ENCODE data around the gene OR2A42. TPM values are rescaled to one million over a fixed set of nuclear protein-coding genes. Genes with fewer than 3 reads are reported as not detected.
"Not testable (repeated sequence)": the region's sequence is repeated elsewhere in the genome, so short reads cannot be mapped to it uniquely, and the experiment has no call there.

OR2A42 gene
- total and polyA plus RNA-seq, 2 donors (not counting 3 experiments of a cell fraction or from before 2014, with no cell fraction given) = not detected

GRCh38 chr7:144281981-144282380 is 42.6 kb upstream of the OR2A42 start:
- H3K4me3 ChIP-seq (replicated peaks in 1 of 3; ENCODE audit: insufficient read depth in 1 of 3, low read depth in 1 of 3, low read length in 3 of 3); H3K9me1 ChIP-seq (replicated peaks; ENCODE audit: control insufficient read depth, extremely low read depth, insufficient read depth, low read length); H3K4me2 ChIP-seq (ENCODE audit: insufficient read depth, low read length); H3K36me3 ChIP-seq (ENCODE audit: control insufficient read depth in 2 of 2, extremely low read depth in 1 of 2, insufficient read depth in 2 of 2, low read length in 2 of 2); POLR2A ChIA-PET; H3K79me2 ChIP-seq (ENCODE audit: control insufficient read depth, insufficient read depth, low read length); dilution Hi-C loops (cut with MboI; ENCODE audit: extremely low pct_ligation_motif_present, low sequenced_read_pairs); CTCF ChIA-PET; DNase-seq (ENCODE audit: low read depth, low spot score); H3K9me3 ChIP-seq (replicated peaks; ENCODE audit: control insufficient read depth, insufficient read depth, low read length); H3K27me3 ChIP-seq (ENCODE audit: control insufficient read depth in 2 of 2, insufficient read depth in 2 of 2, low read length in 2 of 2); BruUV-seq (replicated peaks); H3K4me1 ChIP-seq (ENCODE audit: control insufficient read depth, extremely low read depth, insufficient read depth, low read length); H3K9ac ChIP-seq (replicated peaks; ENCODE audit: extremely low read depth, insufficient read depth, low read length); H4K20me1 ChIP-seq (replicated peaks; ENCODE audit: control insufficient read depth, extremely low read depth, insufficient read depth, low read length); H3K27ac ChIP-seq (ENCODE audit: insufficient read depth, low read depth, low read length); intact Hi-C loops (cut with micrococcal nuclease); FAIRE-seq; H2AFZ ChIP-seq (ENCODE audit: low read depth, low read length): not testable (repeated sequence)

GRCh38 chr7:144280010-144280409 is 40.6 kb upstream of the OR2A42 start:
- H3K79me2 ChIP-seq (ENCODE audit: control insufficient read depth, insufficient read depth, low read length); CTCF ChIA-PET; H3K4me3 ChIP-seq (replicated peaks in 1 of 3; ENCODE audit: insufficient read depth in 1 of 3, low read depth in 1 of 3, low read length in 3 of 3); H3K36me3 ChIP-seq (ENCODE audit: control insufficient read depth in 2 of 2, extremely low read depth in 1 of 2, insufficient read depth in 2 of 2, low read length in 2 of 2); BruUV-seq (replicated peaks); H3K9me1 ChIP-seq (replicated peaks; ENCODE audit: control insufficient read depth, extremely low read depth, insufficient read depth, low read length); H3K4me1 ChIP-seq (ENCODE audit: control insufficient read depth, extremely low read depth, insufficient read depth, low read length); H3K9me3 ChIP-seq (replicated peaks; ENCODE audit: control insufficient read depth, insufficient read depth, low read length); H3K27me3 ChIP-seq (ENCODE audit: control insufficient read depth in 2 of 2, insufficient read depth in 2 of 2, low read length in 2 of 2); H3K27ac ChIP-seq (ENCODE audit: insufficient read depth, low read depth, low read length); dilution Hi-C loops (cut with MboI; ENCODE audit: extremely low pct_ligation_motif_present, low sequenced_read_pairs); H2AFZ ChIP-seq (ENCODE audit: low read depth, low read length); H3K4me2 ChIP-seq (ENCODE audit: insufficient read depth, low read length); H3K9ac ChIP-seq (replicated peaks; ENCODE audit: extremely low read depth, insufficient read depth, low read length); DNase-seq (ENCODE audit: low read depth, low spot score); intact Hi-C loops (cut with micrococcal nuclease); POLR2A ChIA-PET; H4K20me1 ChIP-seq (replicated peaks; ENCODE audit: control insufficient read depth, extremely low read depth, insufficient read depth, low read length): not testable (repeated sequence)
- FAIRE-seq = peak; percentile 54

GRCh38 chr7:144275281-144275680 is 35.9 kb upstream of the OR2A42 start:
- H2AFZ ChIP-seq (ENCODE audit: low read depth, low read length); BruUV-seq (replicated peaks); CTCF ChIA-PET; dilution Hi-C loops (cut with MboI; ENCODE audit: extremely low pct_ligation_motif_present, low sequenced_read_pairs); H3K9me3 ChIP-seq (replicated peaks; ENCODE audit: control insufficient read depth, insufficient read depth, low read length); H4K20me1 ChIP-seq (replicated peaks; ENCODE audit: control insufficient read depth, extremely low read depth, insufficient read depth, low read length); POLR2A ChIA-PET; H3K27ac ChIP-seq (ENCODE audit: insufficient read depth, low read depth, low read length); H3K36me3 ChIP-seq (ENCODE audit: control insufficient read depth in 2 of 2, extremely low read depth in 1 of 2, insufficient read depth in 2 of 2, low read length in 2 of 2); FAIRE-seq; intact Hi-C loops (cut with micrococcal nuclease); H3K4me1 ChIP-seq (ENCODE audit: control insufficient read depth, extremely low read depth, insufficient read depth, low read length); H3K9ac ChIP-seq (replicated peaks; ENCODE audit: extremely low read depth, insufficient read depth, low read length); H3K4me3 ChIP-seq (replicated peaks in 1 of 3; ENCODE audit: insufficient read depth in 1 of 3, low read depth in 1 of 3, low read length in 3 of 3); H3K9me1 ChIP-seq (replicated peaks; ENCODE audit: control insufficient read depth, extremely low read depth, insufficient read depth, low read length); H3K27me3 ChIP-seq (ENCODE audit: control insufficient read depth in 2 of 2, insufficient read depth in 2 of 2, low read length in 2 of 2); DNase-seq (ENCODE audit: low read depth, low spot score); H3K4me2 ChIP-seq (ENCODE audit: insufficient read depth, low read length); H3K79me2 ChIP-seq (ENCODE audit: control insufficient read depth, insufficient read depth, low read length): not testable (repeated sequence)

- H2AFZ ChIP-seq (ENCODE audit: low read depth, low read length); intact Hi-C loops (cut with micrococcal nuclease); H3K4me1 ChIP-seq (ENCODE audit: control insufficient read depth, extremely low read depth, insufficient read depth, low read length); H3K9me3 ChIP-seq (replicated peaks; ENCODE audit: control insufficient read depth, insufficient read depth, low read length); CTCF ChIA-PET; H3K36me3 ChIP-seq (ENCODE audit: control insufficient read depth in 2 of 2, extremely low read depth in 1 of 2, insufficient read depth in 2 of 2, low read length in 2 of 2); POLR2A ChIA-PET; H3K79me2 ChIP-seq (ENCODE audit: control insufficient read depth, insufficient read depth, low read length); H3K9ac ChIP-seq (replicated peaks; ENCODE audit: extremely low read depth, insufficient read depth, low read length); dilution Hi-C loops (cut with MboI; ENCODE audit: extremely low pct_ligation_motif_present, low sequenced_read_pairs); FAIRE-seq; H3K27me3 ChIP-seq (ENCODE audit: control insufficient read depth in 2 of 2, insufficient read depth in 2 of 2, low read length in 2 of 2); H3K4me3 ChIP-seq (replicated peaks in 1 of 3; ENCODE audit: insufficient read depth in 1 of 3, low read depth in 1 of 3, low read length in 3 of 3); H3K9me1 ChIP-seq (replicated peaks; ENCODE audit: control insufficient read depth, extremely low read depth, insufficient read depth, low read length); BruUV-seq (replicated peaks); H3K27ac ChIP-seq (ENCODE audit: insufficient read depth, low read depth, low read length); H4K20me1 ChIP-seq (replicated peaks; ENCODE audit: control insufficient read depth, extremely low read depth, insufficient read depth, low read length); H3K4me2 ChIP-seq (ENCODE audit: insufficient read depth, low read length); DNase-seq (ENCODE audit: low read depth, low spot score): not testable (repeated sequence)
These were observed 29.8 kb upstream of the OR2A42 start, which contains the start of gene CTAGE8 for GRCh38 chr7:144269188-144269587. TSS of gene CTAGE8 (minus strand) at chr7:144269288. CDS start at chr7:144269250, 38 bp downstream.

Measured in endothelial cell of umbilical vein (primary cell).